NT2/D1 (cell line): ENCODE results near the gene KIF26A.

Source experiments
- DNase-seq: peaks from one replicate; pipeline ENCODE4 v3.0.0-alpha.2; 2011; ENCODE audit warnings: low read depth, low spot score
- H3K27me3 ChIP-seq: 2 replicates; pipeline ENCODE4 v1.6.0; 2011; ENCODE audit warnings: mild to moderate bottlenecking; ENCODE audit not compliant: insufficient read length, insufficient read depth
- H3K36me3 ChIP-seq: 2 replicates; pipeline ENCODE4 v1.6.1; 2011; ENCODE audit warnings: mild to moderate bottlenecking, low read length, mixed read lengths; ENCODE audit not compliant: insufficient read depth, insufficient read length
- H3K4me1 ChIP-seq: 2 replicates; pipeline ENCODE4 v1.5.1; 2011; ENCODE audit not compliant: insufficient read depth, insufficient read length
- H3K4me3 ChIP-seq: 2 replicates; pipeline ENCODE4 v1.5.1; 2011; ENCODE audit warnings: low read depth; ENCODE audit not compliant: insufficient read length
- H3K9ac ChIP-seq: 2 replicates; pipeline ENCODE4 v1.6.0; 2011; ENCODE audit warnings: low read depth; ENCODE audit not compliant: insufficient read length
- H3K9me3 ChIP-seq: 2 replicates; pipeline ENCODE4 v1.5.1; 2011; ENCODE audit warnings: mild to moderate bottlenecking, low read length; ENCODE audit not compliant: insufficient read depth
- SUZ12 ChIP-seq: IDR thresholded peaks from 2 replicates; pipeline ENCODE4 v1.6.1; 2011; ENCODE audit not compliant: insufficient read length, insufficient read depth; ENCODE audit errors: extremely low read depth
- YY1 ChIP-seq: IDR thresholded peaks from 2 replicates; pipeline ENCODE4 v1.6.1; 2011; ENCODE audit not compliant: insufficient read length, insufficient read depth
- ZNF274 ChIP-seq: IDR thresholded peaks from 2 replicates; pipeline ENCODE4 v1.6.1; 2011; ENCODE audit warnings: mild to moderate bottlenecking, low read depth, low read length

Gene KIF26A

GRCh38 chr14:104103446-104104075 lies 34.8 kb upstream of the KIF26A start:
- Histone ChIP-seq H3K4me1 (peaks cover 16% of the 10 kb centered on the region), H3K9me3 (no peaks in the 10 kb centered on the region)
- DNase-seq = no peak

GRCh38 chr14:104104076-104104901 lies 34.1 kb upstream of the KIF26A start:
- no peak for TF ChIP-seq YY1
- TF ChIP-seq ZNF274 = no peak
- no peak for DNase-seq
- H3K27me3 ChIP-seq = no peaks in the 10 kb centered on the region
- H3K36me3 ChIP-seq = no peaks in the 10 kb centered on the region
- no peak overlapping the region for H3K4me3 ChIP-seq
- H3K4me1 ChIP-seq = peaks cover 23% of the 10 kb centered on the region
- H3K9me3 ChIP-seq = no peaks in the 10 kb centered on the region
- H3K9ac ChIP-seq = no peak overlapping the region

More at GRCh38 chr14:104103446-104104075, 34.8 kb upstream of the KIF26A start:
- Histone ChIP-seq H3K9ac (peak overlapping the region; percentile 21), H3K27me3 (no peaks in the 10 kb centered on the region), H3K36me3 (no peaks in the 10 kb centered on the region), H3K4me3 (no peak overlapping the region)
- TF ChIP-seq ZNF274 = no peak
- no peak for TF ChIP-seq YY1
- no peak for TF ChIP-seq SUZ12

DNA sequence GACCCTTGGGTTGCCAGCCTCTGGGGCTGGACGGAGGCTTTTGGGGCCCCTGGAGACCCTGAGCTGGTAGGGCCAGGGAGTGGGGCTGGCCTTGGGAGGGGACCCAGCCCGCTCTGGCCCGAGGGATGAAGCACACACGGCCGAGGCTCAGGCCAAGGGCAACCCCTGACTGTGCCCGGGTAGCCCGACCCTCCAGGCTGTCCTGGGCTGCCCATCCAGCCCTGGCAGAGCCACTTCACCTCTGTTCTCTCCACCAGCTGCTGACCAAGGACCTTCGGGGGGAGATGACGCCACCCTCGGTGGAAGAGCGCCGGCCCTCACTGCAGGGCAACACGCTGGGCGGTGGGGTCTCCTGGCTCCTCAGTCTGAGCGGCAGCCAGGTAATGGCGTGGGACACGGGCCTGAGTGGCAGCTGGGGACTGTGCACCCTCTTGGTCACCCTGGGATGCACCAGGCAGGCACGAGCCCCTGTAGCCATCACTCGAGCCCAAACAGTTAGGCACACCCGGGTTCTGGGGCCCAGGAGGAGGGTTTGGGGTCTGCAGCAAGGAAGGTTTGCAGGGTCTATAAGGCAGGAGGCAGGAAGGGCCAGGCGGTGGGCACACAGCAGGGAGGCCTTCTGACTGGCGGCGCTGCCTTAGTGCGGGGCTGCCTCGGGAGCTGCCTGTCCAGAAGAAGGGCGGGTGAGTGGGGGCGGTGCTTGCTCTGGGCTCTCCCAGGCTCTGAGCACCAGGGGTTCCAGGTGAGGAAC lies 33.1 kb upstream of the KIF26A start:
- H3K36me3 ChIP-seq = no peaks in the 10 kb centered on the region
- no peak for DNase-seq
- H3K4me1 ChIP-seq = peaks cover 25% of the 10 kb centered on the region
- peak overlapping the region; percentile 10 for H3K9ac ChIP-seq
- TF ChIP-seq YY1 = no peak
- no peak for TF ChIP-seq ZNF274
- no peak for TF ChIP-seq SUZ12
- H3K9me3 ChIP-seq = no peaks in the 10 kb centered on the region
- no peaks in the 10 kb centered on the region for H3K27me3 ChIP-seq
- no peak overlapping the region for H3K4me3 ChIP-seq

- Histone ChIP-seq H3K4me3 (no peak overlapping the region), H3K4me1 (peaks cover 26% of the 10 kb centered on the region), H3K9ac (no peak overlapping the region), H3K27me3 (no peaks in the 10 kb centered on the region), H3K9me3 (no peaks in the 10 kb centered on the region), H3K36me3 (no peaks in the 10 kb centered on the region)
- DNase-seq = no peak
- TF ChIP-seq YY1 (no peak), SUZ12 (no peak), ZNF274 (no peak)
Observed at GRCh38 chr14:104105822-104106470, 32.4 kb upstream of the KIF26A start.

DNA sequence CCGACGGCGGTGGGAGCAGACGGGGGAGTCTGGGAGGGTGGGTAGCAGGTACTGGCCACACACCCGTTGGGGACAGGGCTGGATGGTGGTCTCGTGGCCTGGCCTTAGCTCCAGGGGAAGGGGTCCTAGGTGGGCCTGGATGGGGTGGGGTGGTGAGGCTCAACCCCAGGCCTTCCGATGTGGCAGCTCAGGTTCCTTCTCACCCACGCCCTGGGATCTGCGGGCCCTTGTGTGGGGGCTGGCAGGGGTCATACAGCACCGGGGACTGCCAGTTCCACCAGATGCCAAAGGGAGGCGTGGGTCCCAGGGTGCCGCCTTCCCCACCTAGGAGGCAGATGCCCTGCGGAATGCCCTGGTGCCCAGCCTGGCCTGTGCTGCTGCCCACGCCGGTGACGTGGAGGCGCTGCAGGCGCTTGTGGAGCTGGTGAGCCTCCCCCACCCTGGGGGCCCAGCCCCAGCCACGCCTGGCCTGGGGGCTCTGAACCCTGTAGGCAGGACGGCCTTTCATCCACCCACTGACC lies 31.9 kb upstream of the KIF26A start:
- TF ChIP-seq ZNF274 = no peak
- TF ChIP-seq YY1 = no peak
- TF ChIP-seq SUZ12 = no peak
- H3K36me3 ChIP-seq = no peaks in the 10 kb centered on the region

DNA sequence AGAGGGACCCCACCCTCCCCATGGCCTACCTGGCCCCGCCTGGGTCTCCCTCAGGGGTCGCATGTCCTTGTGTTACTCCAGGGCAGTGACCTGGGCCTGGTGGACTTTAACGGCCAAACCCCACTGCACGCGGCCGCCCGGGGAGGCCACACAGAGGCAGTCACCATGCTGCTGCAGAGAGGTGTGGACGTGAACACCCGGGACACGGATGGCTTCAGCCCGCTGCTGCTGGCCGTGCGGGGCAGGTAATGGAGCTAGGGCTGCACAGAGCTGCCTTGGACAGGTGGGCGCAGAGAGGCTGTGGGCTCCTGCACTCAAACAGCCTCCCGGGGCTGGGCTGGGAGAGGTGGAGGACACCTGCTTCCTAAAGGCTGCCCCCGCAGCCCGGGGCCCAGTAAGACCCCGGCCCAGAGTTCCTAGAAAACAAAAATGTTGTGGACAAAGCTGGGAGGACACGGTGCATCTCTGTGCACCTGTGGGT lies 31.2 kb upstream of the KIF26A start:
- Histone ChIP-seq H3K4me3 (no peak overlapping the region), H3K9me3 (no peaks in the 10 kb centered on the region), H3K9ac (no peak overlapping the region), H3K36me3 (no peaks in the 10 kb centered on the region), H3K4me1 (peaks cover 26% of the 10 kb centered on the region), H3K27me3 (no peaks in the 10 kb centered on the region)
- no peak for DNase-seq
- TF ChIP-seq SUZ12 = no peak
- TF ChIP-seq ZNF274 = no peak
- no peak for TF ChIP-seq YY1

More for the DNA sequence above, 31.9 kb upstream of the KIF26A start:
- Histone ChIP-seq H3K4me1 (peaks cover 26% of the 10 kb centered on the region), H3K4me3 (no peak overlapping the region), H3K9me3 (no peaks in the 10 kb centered on the region), H3K9ac (no peak overlapping the region), H3K27me3 (no peaks in the 10 kb centered on the region)
- no peak for DNase-seq
